Stimulated activated CD4-positive, alpha-beta T cell treated with anti-CD3 and anti-CD28 coated beads, Interleukin-4, amount 100 ng/mL, for 24 hours (primary cell): ENCODE data around the gene SYNDIG1.

Source experiments
- DNase-seq: peaks from one replicate; pipeline ENCODE4 v3.0.0-alpha.2; 2020

SYNDIG1 gene

GRCh38 chr20:24574307-24574706 is 104.9 kb downstream of the SYNDIG1 start:
- no peak for DNase-seq

- DNase-seq: no peak
Observed at GRCh38 chr20:24574797-24575196, 105.4 kb downstream of the SYNDIG1 start.

GRCh38 chr20:24575811-24576210 is 106.4 kb downstream of the SYNDIG1 start:
- DNase-seq: no peak

DNA sequence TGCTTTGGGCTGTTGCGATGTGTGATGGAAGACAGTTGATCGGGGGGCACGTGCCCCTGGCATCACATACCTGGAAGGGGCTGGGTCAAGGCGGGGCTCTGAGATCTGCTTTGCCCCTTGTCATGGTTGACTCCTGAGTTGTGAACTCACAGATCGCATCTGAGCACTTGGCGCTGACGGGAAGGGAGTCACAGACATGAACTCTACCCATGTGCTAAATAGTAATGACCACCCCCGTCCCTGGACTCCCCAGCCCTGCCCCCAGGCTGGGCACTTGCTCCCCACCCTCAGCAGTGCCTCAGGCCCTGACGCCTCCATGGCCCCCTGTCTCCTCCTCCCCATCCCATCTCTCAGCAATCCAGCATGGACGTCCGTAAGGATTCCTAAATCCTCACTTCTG is 107.0 kb downstream of the SYNDIG1 start:
- no peak for DNase-seq

DNA sequence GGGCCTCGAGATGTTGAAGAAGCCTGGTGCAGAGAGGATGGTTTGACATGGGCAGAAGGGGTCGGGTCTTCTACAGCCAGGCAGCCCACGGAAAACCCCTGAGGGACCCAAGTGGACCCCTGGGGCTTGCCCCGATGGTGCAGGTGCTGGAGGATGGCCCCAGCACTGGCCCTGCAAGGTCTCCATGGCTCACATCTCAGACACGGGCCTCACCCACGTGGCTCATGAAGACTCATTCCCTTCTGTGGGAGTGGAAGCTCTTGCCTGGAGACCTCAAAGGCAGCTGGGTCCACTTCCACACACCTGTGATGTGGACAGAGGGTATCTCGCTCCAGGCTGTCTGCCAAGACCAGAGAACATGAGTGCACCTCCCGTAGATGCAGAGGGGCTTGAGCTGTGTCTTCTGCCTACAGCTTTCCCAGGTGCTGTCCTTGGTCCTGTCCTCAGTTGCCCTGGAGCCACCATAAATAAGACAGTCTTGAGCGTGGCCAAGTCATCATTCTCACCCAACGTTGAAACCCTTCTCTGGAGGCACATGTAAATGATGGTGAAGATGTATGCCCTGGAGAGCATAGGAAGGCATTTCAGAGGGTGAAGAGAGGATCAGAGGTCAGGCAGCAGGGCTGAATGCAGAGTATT is 108.0 kb downstream of the SYNDIG1 start:
- no peak for DNase-seq

DNA sequence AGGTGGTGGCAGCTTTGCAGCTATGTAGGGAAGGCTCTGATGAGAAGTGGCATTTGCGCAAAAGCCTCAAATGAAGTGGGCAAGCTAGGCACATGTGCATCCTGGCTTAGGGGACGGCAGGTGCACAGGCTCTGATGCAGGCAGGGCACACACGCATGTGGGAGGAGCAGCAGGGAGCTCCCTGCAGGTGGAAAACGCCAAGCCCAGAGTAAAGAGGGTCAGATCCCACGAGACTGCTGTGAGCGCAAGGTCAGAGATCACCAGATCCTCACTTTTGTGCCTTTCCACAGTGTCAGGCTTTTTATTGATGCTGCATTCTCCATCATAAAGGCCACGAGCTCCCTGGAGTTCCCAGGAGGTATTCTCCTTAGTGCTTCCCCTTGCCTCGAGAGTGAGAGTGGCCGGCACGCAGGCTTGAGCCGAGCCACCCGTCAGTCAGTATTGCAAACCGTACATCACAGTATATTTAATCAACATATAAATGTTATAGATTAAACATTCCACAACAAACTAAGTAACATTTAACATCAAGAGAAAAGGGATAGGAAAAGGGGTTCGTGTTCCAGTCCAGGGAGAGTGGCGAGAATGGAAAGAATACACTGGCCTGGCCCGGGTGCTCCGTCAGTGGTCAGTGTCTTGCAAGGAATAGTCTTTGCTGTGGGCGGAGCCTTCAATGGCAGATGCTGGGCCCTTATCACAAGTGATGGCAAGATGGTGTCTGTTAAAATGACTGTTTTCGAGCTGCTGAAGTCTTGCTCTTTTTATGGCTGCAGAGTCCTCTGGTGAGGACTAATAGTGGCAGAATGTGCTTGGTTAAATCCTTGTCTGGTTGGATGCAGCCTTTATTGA is 109.4 kb downstream of the SYNDIG1 start:
- DNase-seq: no peak

GRCh38 chr20:24579475-24579874 is 110.0 kb downstream of the SYNDIG1 start:
- DNase-seq: no peak

GRCh38 chr20:24580006-24580405 is 110.6 kb downstream of the SYNDIG1 start:
- no peak for DNase-seq

DNA sequence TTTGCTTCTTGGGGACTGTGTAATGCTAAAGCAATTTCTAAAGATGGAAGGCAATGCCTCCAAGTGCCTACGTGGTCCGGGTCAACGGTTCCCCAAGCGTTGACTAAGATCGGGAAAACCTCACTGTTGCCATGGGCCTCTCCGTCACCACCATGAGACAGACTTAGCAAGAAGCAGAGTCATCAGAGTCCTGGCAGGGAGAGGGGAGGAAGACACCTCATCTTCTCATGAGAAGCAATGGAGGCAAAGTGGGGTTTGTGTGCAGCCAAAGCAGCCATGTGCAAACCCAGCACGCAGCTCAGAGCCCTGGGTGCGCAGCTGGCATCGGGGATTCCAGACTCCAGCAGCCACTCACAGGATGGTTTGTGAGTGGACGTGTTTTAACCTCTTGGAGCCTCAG is 111.4 kb downstream of the SYNDIG1 start:
- DNase-seq: no peak

GRCh38 chr20:24581443-24582170 is 112.2 kb downstream of the SYNDIG1 start:
- no peak for DNase-seq

DNA sequence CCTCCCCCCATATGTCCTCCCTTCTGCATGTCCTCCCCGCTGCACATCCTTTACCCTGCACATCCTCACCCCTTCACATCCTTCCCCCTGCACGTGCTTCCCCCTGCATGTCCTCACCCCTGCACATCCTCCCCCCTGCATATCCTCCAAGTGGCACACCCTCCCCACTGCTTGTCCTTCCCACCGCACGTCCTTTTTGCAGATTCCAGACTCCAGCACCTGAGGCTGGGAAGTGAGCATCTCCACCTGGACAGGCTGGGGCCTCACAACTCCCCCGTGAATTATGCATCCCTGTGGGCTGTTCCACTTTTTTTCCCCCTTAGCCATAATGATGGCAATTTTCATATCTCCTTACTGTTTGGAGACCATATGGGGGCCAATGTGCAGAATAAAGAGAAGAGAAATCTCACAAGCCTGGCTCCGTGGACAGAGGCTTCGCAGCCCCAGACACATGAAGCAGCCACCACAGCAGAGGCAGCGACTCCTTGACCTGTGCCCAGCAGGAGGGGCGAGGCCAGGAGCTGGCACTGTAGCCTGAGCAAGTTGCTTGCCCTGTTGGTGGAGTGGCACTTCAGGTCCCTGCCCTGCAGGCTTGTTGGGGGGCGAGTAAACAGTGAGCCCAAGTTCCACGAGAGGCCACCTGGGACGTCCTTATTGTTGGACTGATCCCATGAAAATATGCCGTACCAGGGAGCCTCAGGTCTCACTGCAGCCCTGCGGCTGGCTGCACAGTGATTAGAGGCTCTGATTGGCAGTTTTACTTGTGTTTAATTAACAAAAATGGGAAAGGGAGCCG is 113.1 kb downstream of the SYNDIG1 start:
- no peak for DNase-seq

DNA sequence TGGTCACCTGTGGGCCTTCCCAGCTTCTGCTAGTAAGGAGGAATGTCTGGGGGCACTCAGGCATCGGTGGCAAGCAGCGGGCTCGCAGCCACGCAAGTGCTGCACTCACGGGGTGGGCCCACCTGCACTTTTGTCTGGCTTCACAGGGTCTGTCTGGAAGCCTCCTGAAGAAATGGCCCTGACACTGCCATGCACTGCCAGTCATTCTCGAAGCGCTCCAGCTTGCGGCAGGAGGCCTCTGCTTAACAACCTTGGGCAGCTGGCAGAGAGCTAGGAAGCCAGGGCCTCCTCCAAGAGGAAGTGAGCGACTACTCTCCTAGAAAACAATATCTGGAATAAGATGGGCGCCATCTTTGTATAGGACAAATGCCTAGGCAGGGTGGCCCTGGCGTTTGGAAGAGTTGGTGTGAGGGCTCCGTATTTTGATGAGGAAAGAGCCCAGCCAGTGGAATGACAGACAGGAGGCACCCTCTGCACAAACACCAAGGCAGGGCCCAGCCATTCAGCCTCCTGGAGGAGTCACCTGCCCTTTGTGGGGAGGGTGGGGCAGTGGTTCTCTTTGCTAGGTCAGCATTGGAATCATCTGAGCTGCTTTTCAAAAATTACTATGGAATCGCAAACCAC is 113.9 kb downstream of the SYNDIG1 start:
- no peak for DNase-seq

DNA sequence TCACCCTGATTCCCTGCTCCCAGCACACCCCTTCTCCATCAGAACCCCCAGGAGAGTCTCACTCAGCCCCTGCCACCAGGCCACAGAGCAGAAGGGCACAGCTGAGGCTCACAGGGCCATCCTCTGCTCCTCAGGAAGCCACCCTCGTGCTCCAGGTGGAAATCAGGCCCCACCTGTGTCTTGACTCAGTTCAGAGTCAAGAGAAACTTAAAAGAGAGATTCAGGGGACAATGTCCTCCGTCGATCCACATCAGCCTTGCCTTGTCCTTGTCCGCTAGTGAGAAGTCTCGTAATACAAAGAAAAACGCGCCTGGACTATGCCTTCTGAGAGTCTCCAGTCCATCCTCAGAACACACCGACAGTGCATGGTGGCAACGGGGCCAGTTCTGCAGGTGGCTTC is 114.6 kb downstream of the SYNDIG1 start:
- DNase-seq: no peak

- DNase-seq: no peak
Observed at GRCh38 chr20:24584538-24585356, 115.3 kb downstream of the SYNDIG1 start.

- DNase-seq: no peak
Observed at GRCh38 chr20:24585796-24586522, 116.5 kb downstream of the SYNDIG1 start.

DNA sequence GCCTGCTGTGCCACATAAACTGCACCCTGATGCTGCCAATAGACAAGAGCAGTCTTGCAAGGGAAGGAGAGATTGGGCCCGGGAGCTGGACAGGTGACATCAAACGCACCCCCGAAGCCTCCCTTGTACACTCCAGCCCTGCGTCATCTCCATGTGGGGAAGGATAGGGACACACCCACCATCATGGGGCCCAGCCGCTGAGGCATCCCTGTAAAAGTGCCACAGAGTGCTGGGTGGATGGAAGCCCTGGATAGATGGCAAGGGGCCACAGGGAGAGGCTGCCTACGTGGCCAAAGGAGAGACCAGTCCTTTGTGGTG is 117.1 kb downstream of the SYNDIG1 start:
- DNase-seq: no peak

DNA sequence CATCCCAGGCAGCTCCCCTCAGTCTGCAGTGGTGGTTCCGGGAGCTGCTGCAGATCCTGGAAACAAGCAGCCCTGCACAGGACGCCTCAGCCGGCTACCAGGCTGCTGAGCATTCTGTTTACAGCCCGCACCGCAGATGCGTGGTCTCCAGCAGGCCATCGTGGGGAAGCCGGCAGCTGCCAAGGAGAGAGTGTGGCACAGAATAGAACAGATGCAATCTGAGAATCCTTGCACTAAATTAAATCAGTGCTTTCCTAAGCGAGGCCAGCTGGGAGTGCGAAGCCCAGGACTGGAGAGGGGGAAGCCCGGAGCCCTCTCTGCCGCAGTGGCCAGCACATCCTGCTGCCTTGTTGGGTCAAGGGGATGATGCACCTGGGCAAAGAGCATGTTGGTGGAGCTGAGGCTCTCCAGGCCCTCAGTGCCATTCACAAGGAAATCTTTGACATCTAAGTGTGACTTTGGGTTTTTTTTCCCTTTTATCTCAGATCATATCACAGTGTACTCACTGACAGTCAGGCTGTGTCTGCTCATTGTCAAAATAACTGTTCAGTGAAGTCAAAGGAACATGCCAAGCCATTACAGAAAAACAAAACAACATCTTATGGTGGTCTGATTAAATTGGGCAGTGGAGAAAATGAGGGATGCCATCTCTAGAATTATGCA is 118.1 kb downstream of the SYNDIG1 start:
- DNase-seq: no peak

DNA sequence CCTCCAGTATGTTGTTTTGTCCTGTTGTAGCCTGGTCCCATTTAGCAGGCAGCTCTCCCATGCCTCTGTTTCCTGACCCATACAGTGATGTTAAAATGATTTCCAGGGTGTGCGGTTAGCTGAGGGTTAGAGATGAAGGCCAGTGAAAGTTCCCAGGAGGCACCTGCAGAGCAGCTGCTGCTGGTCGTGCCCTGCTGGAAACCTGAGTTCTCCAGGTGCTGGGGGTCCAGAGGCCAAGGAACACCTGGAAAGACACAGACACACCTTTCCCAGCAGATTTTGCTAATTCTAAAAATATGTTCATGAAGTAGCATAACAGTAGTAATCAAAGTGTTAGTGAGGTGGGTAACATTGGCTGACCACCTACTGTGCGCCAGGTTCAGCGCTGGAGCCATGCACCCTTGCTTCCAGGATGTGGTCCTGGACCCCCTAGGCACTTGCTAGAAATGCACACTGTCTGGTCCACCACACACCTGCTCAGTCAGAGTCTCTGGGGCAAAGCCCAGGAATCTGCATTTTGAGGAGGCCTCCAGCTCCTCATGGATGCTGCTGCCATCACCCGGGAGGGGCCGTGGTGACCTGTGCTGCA is 118.7 kb downstream of the SYNDIG1 start:
- no peak for DNase-seq

- DNase-seq: no peak
Observed at GRCh38 chr20:24588725-24589340, 119.4 kb downstream of the SYNDIG1 start.

- DNase-seq: no peak
Observed at GRCh38 chr20:24589381-24589780, 120.0 kb downstream of the SYNDIG1 start.
